ENCODE results near the gene PTPRN2. TPM values are rescaled to one million over a fixed set of nuclear protein-coding genes. Genes with fewer than 3 reads are reported as not detected.

PTPRN2 gene
- polyA plus RNA-seq, 4 donors: 1.6 to 11.7 (median 4.0) TPM

- Histone ChIP-seq H3K27me3 (ENCODE audit: control insufficient read depth in 3 of 3, insufficient read depth in 3 of 3, low read length in 3 of 3) (no peaks in the 10 kb centered on the region), H3K4me1 (ENCODE audit: control insufficient read depth in 3 of 3, insufficient read depth in 2 of 3, low read depth in 1 of 3, low read length in 2 of 3) (no peaks in the 10 kb centered on the region), H3K36me3 (ENCODE audit: control insufficient read depth in 3 of 3, insufficient read depth in 2 of 3, low read depth in 1 of 3, low read length in 3 of 3) (no peaks in the 10 kb centered on the region), H3K9me3 (ENCODE audit: control insufficient read depth in 2 of 2, insufficient read depth in 1 of 2, low read depth in 1 of 2, low read length in 1 of 2) (peaks cover 0 to 14% of the 10 kb centered on the region in 2 donors), H3K4me3 (ENCODE audit: low read depth in 1 of 3, low read length in 3 of 3) (no peak overlapping the region), H3K27ac (ENCODE audit: low read depth in 1 of 3, low read length in 2 of 3) (no peak overlapping the region)
- no peak for DNase-seq
- FAIRE-seq: no peak
- 89 to 92% (median 91%) methylated on average over 45 to 46 of the region's 46 CpGs for WGBS, 3 donors
Observed at GRCh38 chr7:157813741-157814661, 773.6 kb downstream of the PTPRN2 start.

GRCh38 chr7:157813053-157813452 lies 774.6 kb downstream of the PTPRN2 start:
- WGBS, 3 donors: 92 to 94% (median 94%) methylated on average over 17 of the region's 17 CpGs

GRCh38 chr7:157811946-157812345 lies 775.7 kb downstream of the PTPRN2 start:
- Histone ChIP-seq H3K27me3 (ENCODE audit: control insufficient read depth in 3 of 3, insufficient read depth in 3 of 3, low read length in 3 of 3) (no peaks in the 10 kb centered on the region), H3K4me3 (ENCODE audit: low read depth in 1 of 3, low read length in 3 of 3) (no peak overlapping the region), H3K36me3 (ENCODE audit: control insufficient read depth in 3 of 3, insufficient read depth in 2 of 3, low read depth in 1 of 3, low read length in 3 of 3) (no peaks in the 10 kb centered on the region), H3K27ac (ENCODE audit: low read depth in 1 of 3, low read length in 2 of 3) (no peak overlapping the region), H3K4me1 (ENCODE audit: control insufficient read depth in 3 of 3, insufficient read depth in 2 of 3, low read depth in 1 of 3, low read length in 2 of 3) (no peaks in the 10 kb centered on the region), H3K9me3 (ENCODE audit: control insufficient read depth in 2 of 2, insufficient read depth in 1 of 2, low read depth in 1 of 2, low read length in 1 of 2) (peaks cover 1 to 26% of the 10 kb centered on the region in 2 donors)
- WGBS, 3 donors: 88 to 94% (median 90%) methylated on average over 16 of the region's 16 CpGs
- FAIRE-seq (no peak), DNase-seq (no peak)

More at GRCh38 chr7:157813053-157813452, 774.6 kb downstream of the PTPRN2 start:
- no peak overlapping the region for H3K4me3 ChIP-seq (ENCODE audit: low read depth in 1 of 3, low read length in 3 of 3)
- FAIRE-seq (no peak), DNase-seq (no peak)
- no peaks in the 10 kb centered on the region for H3K27me3 ChIP-seq (ENCODE audit: control insufficient read depth in 3 of 3, insufficient read depth in 3 of 3, low read length in 3 of 3)
- H3K27ac ChIP-seq (ENCODE audit: low read depth in 1 of 3, low read length in 2 of 3): no peak overlapping the region
- no peaks in the 10 kb centered on the region for H3K4me1 ChIP-seq (ENCODE audit: control insufficient read depth in 3 of 3, insufficient read depth in 2 of 3, low read depth in 1 of 3, low read length in 2 of 3)
- H3K9me3 ChIP-seq (ENCODE audit: control insufficient read depth in 2 of 2, insufficient read depth in 1 of 2, low read depth in 1 of 2, low read length in 1 of 2): peaks cover 0 to 18% of the 10 kb centered on the region in 2 donors
- no peaks in the 10 kb centered on the region for H3K36me3 ChIP-seq (ENCODE audit: control insufficient read depth in 3 of 3, insufficient read depth in 2 of 3, low read depth in 1 of 3, low read length in 3 of 3)

GRCh38 chr7:157809863-157810851 lies 777.5 kb downstream of the PTPRN2 start:
- Histone ChIP-seq H3K4me3 (ENCODE audit: low read depth in 1 of 3, low read length in 3 of 3) (no peak overlapping the region), H3K4me1 (ENCODE audit: control insufficient read depth in 3 of 3, insufficient read depth in 2 of 3, low read depth in 1 of 3, low read length in 2 of 3) (no peaks in the 10 kb centered on the region), H3K27me3 (ENCODE audit: control insufficient read depth in 3 of 3, insufficient read depth in 3 of 3, low read length in 3 of 3) (no peaks in the 10 kb centered on the region), H3K27ac (ENCODE audit: low read depth in 1 of 3, low read length in 2 of 3) (no peak overlapping the region), H3K36me3 (ENCODE audit: control insufficient read depth in 3 of 3, insufficient read depth in 2 of 3, low read depth in 1 of 3, low read length in 3 of 3) (no peaks in the 10 kb centered on the region), H3K9me3 (ENCODE audit: control insufficient read depth in 2 of 2, insufficient read depth in 1 of 2, low read depth in 1 of 2, low read length in 1 of 2) (peaks cover 1 to 26% of the 10 kb centered on the region in 2 donors)
- 95 to 96% (median 96%) methylated on average over 41 to 55 of the region's 55 CpGs for WGBS, 3 donors
- FAIRE-seq (no peak), DNase-seq (no peak)

GRCh38 chr7:157809154-157809862 lies 778.3 kb downstream of the PTPRN2 start:
- Histone ChIP-seq H3K9me3 (ENCODE audit: control insufficient read depth in 2 of 2, insufficient read depth in 1 of 2, low read depth in 1 of 2, low read length in 1 of 2) (peaks cover 1 to 26% of the 10 kb centered on the region in 2 donors), H3K36me3 (ENCODE audit: control insufficient read depth in 3 of 3, insufficient read depth in 2 of 3, low read depth in 1 of 3, low read length in 3 of 3) (no peaks in the 10 kb centered on the region), H3K4me3 (ENCODE audit: low read depth in 1 of 3, low read length in 3 of 3) (no peak overlapping the region), H3K27ac (ENCODE audit: low read depth in 1 of 3, low read length in 2 of 3) (no peak overlapping the region), H3K4me1 (ENCODE audit: control insufficient read depth in 3 of 3, insufficient read depth in 2 of 3, low read depth in 1 of 3, low read length in 2 of 3) (no peaks in the 10 kb centered on the region), H3K27me3 (ENCODE audit: control insufficient read depth in 3 of 3, insufficient read depth in 3 of 3, low read length in 3 of 3) (no peaks in the 10 kb centered on the region)
- FAIRE-seq: no peak
- DNase-seq: no peak
- WGBS, 3 donors: 93 to 94% (median 94%) methylated on average over 35 of the region's 35 CpGs

GRCh38 chr7:157808042-157808441 lies 779.6 kb downstream of the PTPRN2 start:
- Histone ChIP-seq H3K27ac (ENCODE audit: low read depth in 1 of 3, low read length in 2 of 3) (no peak overlapping the region), H3K27me3 (ENCODE audit: control insufficient read depth in 3 of 3, insufficient read depth in 3 of 3, low read length in 3 of 3) (no peaks in the 10 kb centered on the region), H3K4me3 (ENCODE audit: low read depth in 1 of 3, low read length in 3 of 3) (no peak overlapping the region), H3K36me3 (ENCODE audit: control insufficient read depth in 3 of 3, insufficient read depth in 2 of 3, low read depth in 1 of 3, low read length in 3 of 3) (no peaks in the 10 kb centered on the region), H3K9me3 (ENCODE audit: control insufficient read depth in 2 of 2, insufficient read depth in 1 of 2, low read depth in 1 of 2, low read length in 1 of 2) (peaks cover 1 to 26% of the 10 kb centered on the region in 2 donors), H3K4me1 (ENCODE audit: control insufficient read depth in 3 of 3, insufficient read depth in 2 of 3, low read depth in 1 of 3, low read length in 2 of 3) (no peaks in the 10 kb centered on the region)
- WGBS, 3 donors: 91 to 95% (median 93%) methylated on average over 9 of the region's 9 CpGs
- FAIRE-seq (no peak), DNase-seq (no peak)

- peaks cover 1 to 26% of the 10 kb centered on the region in 2 donors for H3K9me3 ChIP-seq (ENCODE audit: control insufficient read depth in 2 of 2, insufficient read depth in 1 of 2, low read depth in 1 of 2, low read length in 1 of 2)
- no peak overlapping the region for H3K27ac ChIP-seq (ENCODE audit: low read depth in 1 of 3, low read length in 2 of 3)
- no peaks in the 10 kb centered on the region for H3K27me3 ChIP-seq (ENCODE audit: control insufficient read depth in 3 of 3, insufficient read depth in 3 of 3, low read length in 3 of 3)
- DNase-seq: no peak
- H3K4me1 ChIP-seq (ENCODE audit: control insufficient read depth in 3 of 3, insufficient read depth in 2 of 3, low read depth in 1 of 3, low read length in 2 of 3): no peaks in the 10 kb centered on the region
- FAIRE-seq: no peak
- WGBS, 3 donors: 70 to 79% (median 72%) methylated on average over 4 of the region's 4 CpGs
- H3K4me3 ChIP-seq (ENCODE audit: low read depth in 1 of 3, low read length in 3 of 3): no peak overlapping the region
- no peaks in the 10 kb centered on the region for H3K36me3 ChIP-seq (ENCODE audit: control insufficient read depth in 3 of 3, insufficient read depth in 2 of 3, low read depth in 1 of 3, low read length in 3 of 3)
Observed at GRCh38 chr7:157807510-157807909, 780.1 kb downstream of the PTPRN2 start.

GRCh38 chr7:157806711-157807110 lies 780.9 kb downstream of the PTPRN2 start:
- H3K27ac ChIP-seq (ENCODE audit: low read depth in 1 of 3, low read length in 2 of 3): no peak overlapping the region
- H3K4me1 ChIP-seq (ENCODE audit: control insufficient read depth in 3 of 3, insufficient read depth in 2 of 3, low read depth in 1 of 3, low read length in 2 of 3): no peaks in the 10 kb centered on the region
- H3K4me3 ChIP-seq (ENCODE audit: low read depth in 1 of 3, low read length in 3 of 3): no peak overlapping the region
- 70 to 80% (median 71%) methylated on average over 4 of the region's 4 CpGs for WGBS, 3 donors
- no peaks in the 10 kb centered on the region for H3K27me3 ChIP-seq (ENCODE audit: control insufficient read depth in 3 of 3, insufficient read depth in 3 of 3, low read length in 3 of 3)
- peaks cover 1 to 29% of the 10 kb centered on the region in 2 donors for H3K9me3 ChIP-seq (ENCODE audit: control insufficient read depth in 2 of 2, insufficient read depth in 1 of 2, low read depth in 1 of 2, low read length in 1 of 2)
- no peak for FAIRE-seq
- no peaks in the 10 kb centered on the region for H3K36me3 ChIP-seq (ENCODE audit: control insufficient read depth in 3 of 3, insufficient read depth in 2 of 3, low read depth in 1 of 3, low read length in 3 of 3)
- no peak for DNase-seq
